ENCODE data around the gene ADGRB2.

Gene ADGRB2

DNA sequence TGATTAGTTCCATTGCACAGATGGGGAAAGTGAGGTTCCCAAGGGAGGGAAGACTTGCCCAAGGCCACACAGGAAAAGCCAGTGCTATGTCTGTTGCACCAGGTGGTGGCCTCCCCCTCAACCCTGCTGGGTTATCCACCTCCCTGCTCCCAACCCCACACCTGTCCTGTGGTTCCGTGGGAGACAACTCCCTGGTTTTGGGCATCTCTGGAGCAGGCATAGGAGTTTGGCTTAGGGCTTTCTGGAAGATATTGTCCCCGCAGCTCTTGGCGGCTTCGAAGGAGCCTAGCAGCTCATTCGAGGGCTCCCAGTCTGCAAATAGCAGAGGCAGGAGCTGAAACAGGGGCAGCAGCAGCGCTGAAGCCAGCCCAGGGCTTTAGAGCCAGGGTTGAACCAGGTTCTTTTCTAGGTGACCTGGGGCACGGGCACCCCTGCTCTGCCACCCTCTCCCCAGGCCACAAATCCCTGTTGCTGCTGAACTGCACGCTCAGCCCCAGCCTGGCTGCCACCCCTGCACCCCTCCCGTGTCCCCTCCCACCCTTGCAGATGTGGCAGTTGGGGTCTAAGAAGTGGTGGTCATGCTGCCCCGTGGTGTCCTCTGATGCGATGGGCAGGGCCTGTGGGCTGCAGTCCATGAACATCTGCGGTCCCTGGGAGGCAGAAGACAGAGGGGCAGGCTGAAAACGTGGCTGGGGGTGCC lies 29.6 kb upstream of the ADGRB2 start:
- DNase-seq = no peak

DNA sequence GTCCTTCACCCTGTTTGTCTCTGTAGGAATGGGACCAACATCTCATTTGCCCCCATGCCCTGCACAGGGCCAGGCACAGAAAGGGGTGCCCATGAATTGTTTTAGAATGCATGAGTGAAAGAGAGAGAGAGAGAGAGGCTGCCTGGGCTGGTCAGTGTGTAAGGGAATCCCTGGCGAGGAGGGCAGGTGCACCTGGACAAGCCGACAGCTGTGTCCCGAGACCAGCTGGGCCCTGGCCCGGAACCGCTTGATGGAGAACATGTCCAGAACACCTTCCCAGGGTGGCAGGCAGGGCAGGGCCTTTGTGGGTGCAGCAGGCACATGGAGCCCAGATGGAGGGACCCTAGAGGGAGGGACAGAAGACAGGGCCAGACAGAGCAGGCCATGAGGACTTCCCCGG lies 28.9 kb upstream of the ADGRB2 start:
- DNase-seq = no peak

DNA sequence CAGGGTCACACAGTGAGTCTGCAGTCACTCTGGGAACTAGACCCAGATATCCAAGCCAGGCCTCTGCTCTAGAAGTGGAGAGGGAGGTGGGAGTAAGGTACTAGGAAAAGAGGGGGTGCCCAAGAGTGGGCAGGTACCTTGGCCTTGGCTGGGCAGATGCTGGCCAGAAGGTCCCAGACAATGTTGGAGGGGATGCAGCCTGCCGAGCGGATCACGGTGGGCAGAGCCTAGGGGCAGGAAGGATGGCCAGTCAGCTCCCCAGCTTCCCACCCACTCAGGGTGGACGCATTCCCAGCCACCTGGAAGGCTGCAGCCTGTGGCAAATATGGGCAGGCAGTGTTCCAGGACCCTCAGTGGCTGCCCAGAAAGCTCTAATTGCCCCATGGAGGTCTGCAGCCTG lies 28.4 kb upstream of the ADGRB2 start:
- DNase-seq = no peak

DNA sequence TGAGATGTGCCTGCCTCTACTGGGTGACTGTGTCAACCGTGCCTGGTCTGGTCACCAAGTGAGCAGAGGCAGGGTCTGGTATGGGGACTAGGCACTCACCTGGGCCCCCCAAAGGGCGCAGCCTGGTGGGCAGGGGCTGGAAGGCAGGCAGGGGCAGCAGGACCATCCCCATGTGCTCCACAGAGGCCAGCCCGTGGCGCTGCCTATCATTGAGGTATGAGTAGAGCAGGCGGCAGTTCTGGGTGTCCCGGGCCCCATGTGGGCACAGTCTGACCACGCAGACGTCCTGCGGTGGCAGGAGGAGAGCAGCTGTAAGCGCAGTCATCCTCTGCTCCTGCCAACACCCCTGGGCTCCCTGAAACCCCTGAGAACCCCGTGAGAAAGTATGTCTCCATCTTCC lies 28.0 kb upstream of the ADGRB2 start:
- DNase-seq = no peak

DNA sequence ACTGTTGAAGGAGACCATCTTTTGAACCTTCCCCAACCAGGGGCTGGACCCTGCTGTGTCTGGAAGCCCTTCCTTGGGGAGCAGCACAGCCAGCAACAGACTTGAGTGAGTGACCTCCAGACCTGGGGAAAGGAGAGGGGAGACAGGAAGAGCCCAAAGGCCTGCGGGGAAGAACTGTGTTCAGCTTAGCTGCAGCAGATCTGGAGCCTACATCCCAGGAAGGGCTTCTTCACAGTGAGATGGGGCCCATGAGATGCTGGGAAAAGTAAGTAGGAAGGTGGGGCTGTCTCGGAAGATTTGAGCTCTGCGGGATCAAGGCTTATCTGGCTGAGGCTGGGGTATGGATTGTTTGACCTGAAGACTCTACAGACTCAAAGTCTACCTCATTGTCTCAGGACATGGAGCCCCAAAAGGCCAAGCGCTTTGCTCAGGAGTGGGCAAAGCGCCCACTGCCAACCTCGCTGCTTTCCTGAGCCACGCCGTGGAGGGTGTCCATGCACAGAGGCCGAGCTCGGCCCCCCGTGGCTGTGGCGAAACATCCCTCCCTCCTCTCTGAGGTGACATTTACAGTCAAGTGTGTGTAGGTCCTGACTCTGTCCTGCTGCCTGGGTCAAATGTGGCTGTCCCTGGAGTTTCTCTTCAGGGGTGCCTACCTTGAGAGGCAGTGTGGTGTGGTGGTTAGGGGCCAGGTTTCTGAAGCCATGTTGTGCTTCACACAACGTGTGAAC lies 27.2 kb upstream of the ADGRB2 start:
- DNase-seq = no peak

DNA sequence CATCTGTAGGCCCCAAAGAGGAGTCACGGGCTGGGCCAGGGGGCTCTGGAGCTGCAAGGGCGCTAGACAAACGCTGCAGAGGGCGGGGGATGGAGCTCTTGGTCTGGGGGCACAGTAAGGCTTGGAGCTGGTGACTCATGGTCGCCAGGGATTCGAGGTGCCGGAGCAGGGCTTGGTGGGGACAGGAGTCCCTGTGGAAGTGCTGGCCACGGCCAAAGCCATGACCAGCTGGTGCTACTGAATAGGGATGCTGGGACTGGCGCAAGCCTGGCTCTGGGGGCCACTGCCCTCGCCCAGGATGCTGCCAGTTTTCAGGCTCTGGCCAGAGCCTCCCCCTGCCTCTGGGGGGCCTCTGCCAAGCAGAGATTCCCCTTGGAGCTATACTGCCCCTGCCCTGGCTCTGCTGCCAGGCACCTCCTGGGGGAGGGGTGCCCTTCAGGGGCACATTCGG lies 26.5 kb upstream of the ADGRB2 start:
- no peak for DNase-seq

DNA sequence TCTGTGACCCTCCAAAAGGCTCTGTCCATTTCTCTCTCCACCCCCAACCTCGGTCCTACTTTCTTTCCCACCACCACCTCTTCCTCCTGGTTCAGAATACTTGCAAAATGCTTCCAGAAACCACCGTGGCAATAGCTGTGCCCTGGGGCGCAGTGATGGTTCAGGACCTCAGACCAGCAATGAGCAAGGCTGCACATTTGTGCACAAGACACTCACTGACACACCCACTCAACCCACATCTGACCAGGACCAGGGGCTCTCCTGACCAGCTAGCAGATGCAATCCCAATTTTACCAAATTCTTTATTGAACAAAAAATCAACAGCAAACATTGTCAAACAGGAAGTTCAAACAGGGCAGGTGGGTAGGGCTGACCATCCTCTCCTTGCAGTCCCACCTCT lies 26.0 kb upstream of the ADGRB2 start:
- no peak for DNase-seq

DNA sequence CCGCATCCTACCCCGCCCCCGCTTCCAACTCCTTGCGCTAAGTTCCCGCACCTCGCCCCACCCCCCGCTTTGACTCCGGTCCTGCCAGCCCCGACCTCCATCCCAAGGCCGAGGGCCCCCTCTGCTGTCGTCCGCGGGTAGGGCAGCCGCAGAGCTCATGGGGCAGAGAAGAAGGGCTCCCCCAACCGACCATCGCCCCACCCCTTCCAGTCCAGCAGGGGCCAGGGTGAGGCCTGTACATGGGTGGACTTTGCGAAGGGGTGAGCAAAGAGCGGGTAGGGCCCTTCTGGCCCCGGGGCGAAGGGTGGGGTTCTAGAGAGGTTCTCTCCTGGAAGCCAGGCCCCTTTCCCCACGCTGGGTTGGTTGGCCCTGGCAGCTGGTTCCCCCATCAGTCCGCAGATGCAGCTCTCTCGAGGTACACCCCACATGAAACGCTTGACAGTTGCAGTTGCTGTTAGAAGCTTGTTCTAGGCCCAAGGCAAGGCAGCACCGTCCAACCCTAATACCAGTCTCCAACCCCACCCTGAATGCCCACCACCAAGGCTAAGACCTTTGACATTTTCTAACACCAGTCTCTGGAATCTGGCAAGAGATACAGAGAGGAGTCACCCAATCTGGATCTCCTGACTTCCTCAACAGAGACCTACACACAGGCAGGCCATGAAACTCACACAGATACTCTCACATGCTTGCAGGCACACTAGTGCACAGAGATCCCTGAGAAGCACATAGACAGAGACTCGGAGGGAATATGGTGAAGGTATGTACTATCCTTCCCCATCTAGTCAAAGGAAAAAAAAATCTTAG lies 25.3 kb upstream of the ADGRB2 start:
- DNase-seq = peak; percentile 76 to 94 (median 90)

DNA sequence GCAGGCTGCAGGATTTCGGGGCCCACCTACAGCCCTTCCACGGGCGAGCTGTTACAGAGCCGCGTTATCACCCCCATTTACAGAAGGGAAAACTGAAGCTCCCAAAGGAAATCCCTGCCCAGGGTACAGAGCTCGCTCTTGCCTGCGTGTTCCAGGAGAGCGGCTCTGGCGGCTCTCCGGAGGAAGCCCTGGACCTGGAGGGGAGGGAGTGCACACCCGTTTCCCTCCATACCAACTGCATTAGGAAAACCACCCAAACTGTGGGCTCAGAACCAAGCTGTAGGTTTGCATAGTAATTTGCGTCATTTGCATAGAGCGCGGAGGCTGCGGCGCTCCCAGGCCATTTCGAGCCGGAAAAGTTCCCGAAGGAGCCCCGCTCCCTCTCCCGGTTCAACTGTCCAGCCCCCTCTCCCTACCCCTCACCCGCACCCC lies 24.7 kb upstream of the ADGRB2 start:
- DNase-seq = peak in 2 of 6 experiments; percentile 41 to 76

DNA sequence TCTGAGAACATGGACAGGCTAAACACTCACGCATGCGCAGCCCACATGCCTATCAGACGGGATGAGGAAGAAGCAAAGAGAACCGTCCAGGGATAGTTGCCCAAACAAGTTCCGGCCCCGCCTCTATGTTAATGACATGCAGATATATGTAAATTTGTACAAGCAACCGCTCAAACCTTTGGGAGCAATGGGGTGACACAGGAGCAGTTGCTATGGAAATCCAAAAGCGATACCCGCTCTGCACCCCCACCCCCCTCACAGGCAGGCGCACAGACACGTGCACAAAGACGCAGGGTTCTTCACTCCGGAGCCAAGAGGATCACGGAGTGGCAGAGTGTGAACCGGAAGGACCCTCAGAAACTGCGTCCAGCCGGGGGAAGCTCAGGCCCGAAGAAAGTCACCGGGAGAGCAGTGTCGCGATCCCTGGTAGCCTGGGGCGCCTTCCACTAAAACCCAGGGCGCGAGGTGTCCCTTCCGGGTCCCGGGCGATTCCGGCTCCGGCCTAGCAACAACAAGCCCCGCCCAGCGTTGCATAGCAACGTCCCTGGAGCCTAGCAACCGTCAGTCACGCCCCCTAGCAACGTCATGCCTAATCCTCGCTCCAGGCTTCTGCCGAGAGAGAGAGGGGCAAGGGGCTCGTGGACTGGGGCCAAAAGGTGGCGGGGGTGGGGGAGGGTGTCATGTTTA lies 24.1 kb upstream of the ADGRB2 start:
- DNase-seq = peak; percentile 73 to 84 (median 82)

DNA sequence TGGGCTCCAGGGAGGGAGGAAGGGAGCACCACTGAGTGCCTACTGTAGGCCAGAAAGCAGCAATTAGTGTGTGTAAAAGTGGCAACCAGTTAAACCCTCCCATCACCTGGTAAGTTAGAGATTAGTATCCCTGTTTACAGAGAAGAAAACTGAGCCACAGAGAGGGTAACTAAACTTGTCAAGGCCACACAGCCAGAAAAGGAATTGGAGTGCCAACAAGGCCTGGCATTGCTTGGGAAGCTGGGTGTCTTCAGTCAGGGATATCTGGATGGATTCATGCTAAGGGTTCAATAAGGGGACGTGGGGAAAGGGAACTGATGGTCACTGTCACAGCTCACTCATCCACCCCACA lies 23.6 kb upstream of the ADGRB2 start:
- DNase-seq = no peak

DNA sequence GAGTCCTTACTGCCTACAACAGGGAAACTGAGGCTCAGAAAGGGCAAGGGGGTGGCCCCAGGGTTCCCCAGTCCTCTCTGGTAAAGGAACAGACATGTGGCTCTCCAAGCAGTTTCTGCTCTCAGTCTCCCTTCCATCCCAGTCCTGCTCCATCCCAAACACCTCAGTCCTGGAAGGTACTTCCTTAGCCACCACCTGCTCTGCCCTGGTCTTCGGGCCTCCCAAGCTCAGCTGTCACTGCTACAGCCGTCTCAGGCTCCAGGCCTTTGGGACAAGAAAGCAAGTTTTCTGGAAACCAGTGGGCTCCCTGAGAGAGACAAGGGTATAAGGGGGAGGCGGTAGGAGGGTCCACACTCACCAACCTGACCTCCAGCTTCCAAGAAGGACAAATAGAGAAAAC lies 23.1 kb upstream of the ADGRB2 start:
- no peak for DNase-seq

DNA sequence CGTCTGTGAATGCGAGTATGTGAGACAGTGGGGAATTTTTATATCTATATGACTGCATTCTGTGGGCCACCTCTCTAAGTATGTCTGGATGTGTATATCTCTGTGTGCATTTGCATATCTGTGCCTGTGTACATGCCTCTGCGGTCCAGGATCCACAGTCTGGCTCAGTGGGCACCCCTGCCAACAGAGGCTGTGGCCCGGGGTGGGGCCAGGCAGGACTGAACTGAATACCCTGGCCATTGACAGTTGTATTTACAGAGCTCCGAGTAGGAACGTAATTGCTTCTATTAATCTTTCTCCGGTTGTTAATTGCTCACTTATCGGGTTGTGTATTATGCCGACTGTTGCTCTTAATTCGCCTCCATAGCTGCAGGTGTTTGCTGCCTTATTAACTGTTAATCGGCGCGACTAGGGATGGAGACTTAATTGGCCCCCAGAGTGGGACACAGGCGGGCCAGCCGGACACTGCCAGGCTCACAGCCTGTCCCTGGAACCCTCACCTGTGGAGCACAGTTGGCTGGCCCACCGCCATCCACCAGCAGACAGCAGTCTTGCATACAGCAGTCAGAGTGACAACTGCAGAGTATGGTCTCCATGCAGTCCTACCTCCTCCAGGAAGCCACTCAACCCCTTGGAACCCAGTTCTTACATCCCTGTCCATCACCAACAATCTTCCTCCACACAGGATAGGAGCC lies 22.4 kb upstream of the ADGRB2 start:
- DNase-seq = peak in 1 of 6 experiments; percentile 11

DNA sequence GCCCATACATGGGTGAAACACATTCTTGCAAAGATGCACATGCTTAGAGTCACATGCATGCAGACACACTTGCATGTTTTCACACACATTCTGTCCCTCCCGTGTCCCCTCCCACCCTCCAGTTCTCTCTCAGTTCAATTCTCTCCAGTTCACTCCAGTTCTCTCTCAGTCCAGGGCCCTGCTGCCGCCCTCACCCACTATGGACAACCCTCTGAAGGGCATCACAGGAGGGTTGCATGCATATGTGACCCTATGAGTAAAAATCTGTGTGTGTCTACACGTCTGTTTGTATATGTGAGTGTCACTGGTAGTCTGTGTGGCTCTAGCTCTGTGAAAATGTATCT lies 21.8 kb upstream of the ADGRB2 start:
- no peak for DNase-seq

DNA sequence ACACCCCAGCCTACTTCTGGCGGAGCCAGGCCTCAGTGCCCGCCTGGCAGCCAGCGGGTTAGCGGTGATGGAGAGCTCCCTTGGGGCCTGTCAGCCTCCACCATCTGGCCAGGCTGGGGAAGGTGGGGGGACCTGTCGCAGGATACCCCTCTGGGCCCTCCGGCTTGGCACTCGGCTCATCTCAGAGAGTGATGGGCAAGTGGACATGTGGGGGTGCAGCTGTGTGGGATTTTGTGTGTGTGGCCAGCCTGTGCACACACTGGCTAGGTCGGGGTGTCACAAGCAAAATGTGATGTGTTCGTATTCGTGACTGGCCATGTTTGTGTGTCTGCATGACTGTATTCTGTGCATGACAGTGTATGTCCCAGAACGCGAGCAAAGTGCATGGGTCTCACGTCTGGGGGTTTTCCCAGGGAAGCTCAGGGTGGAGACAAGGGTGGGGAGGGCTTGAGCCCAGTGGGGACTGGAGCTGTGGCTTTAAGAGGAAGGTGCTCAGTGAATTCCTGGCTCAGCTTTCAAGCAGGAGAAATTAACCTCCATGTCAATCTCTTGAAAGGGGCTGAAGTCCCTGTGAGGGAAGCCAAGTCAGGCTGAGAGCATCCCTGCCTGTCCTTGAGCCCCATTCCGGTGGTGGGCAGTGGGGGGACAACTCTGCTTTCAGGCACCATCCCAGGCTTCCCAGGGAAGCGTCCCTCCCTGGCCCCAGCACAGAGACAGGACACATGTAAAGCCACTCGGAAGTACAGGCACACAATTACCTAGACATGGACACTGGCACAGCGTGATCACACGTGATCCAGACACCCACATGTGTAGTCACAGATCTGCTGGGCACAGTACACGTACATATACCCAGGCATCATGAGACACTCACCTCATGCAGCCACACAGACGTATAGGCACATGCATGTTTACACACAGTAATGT lies 21.1 kb upstream of the ADGRB2 start:
- DNase-seq = no peak

DNA sequence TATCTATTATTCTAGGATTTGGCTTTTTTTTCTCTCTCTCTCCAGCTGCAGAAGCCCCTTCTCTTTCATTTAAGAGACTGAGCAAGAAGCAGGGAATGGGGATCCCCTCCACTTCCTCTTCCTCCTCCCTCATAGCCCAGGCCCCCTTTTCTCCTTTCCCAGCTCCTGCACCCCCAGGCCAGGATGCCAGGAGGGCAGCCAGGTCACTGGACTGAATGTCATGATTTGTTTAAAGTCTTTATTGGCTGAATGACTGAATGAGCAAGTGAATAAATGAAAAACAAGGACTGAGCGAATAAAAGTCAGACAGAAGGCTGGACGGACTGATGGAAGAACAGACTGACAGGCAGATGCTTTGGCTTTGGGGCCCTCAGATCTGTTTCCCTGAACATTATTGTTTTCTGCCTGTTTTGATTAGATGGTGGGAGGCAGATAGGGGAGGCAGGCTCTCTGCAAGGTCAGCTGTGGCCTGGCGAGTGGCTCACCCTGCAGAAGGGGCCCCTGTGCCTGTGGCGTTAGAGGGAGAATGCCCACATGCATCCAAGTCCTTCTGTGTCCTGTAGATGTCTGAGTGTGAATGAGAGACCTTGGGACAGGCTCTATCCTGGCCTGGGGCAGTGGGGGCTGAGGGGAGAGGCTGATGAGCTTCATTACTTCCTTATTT lies 20.3 kb upstream of the ADGRB2 start:
- no peak for DNase-seq

DNA sequence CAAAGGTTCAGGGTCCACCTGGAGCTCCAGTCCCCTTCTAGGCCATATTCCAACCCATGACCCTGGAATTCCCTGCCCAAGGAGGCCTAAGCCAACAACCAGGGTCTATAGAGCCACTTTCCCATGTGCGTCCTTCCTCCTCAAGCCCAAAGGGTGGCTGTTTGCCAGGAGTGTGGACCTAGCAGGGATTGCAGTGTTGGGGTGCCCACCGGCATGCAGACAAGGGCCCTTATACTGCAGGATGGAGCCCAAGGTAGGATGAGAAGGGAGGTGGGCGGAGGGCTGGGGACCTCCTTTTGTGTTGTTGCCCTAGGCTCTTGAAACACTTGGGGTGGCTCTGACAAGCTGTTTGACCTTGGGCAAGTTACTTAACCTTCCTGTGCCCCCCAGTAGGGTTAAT lies 19.7 kb upstream of the ADGRB2 start:
- DNase-seq = no peak

DNA sequence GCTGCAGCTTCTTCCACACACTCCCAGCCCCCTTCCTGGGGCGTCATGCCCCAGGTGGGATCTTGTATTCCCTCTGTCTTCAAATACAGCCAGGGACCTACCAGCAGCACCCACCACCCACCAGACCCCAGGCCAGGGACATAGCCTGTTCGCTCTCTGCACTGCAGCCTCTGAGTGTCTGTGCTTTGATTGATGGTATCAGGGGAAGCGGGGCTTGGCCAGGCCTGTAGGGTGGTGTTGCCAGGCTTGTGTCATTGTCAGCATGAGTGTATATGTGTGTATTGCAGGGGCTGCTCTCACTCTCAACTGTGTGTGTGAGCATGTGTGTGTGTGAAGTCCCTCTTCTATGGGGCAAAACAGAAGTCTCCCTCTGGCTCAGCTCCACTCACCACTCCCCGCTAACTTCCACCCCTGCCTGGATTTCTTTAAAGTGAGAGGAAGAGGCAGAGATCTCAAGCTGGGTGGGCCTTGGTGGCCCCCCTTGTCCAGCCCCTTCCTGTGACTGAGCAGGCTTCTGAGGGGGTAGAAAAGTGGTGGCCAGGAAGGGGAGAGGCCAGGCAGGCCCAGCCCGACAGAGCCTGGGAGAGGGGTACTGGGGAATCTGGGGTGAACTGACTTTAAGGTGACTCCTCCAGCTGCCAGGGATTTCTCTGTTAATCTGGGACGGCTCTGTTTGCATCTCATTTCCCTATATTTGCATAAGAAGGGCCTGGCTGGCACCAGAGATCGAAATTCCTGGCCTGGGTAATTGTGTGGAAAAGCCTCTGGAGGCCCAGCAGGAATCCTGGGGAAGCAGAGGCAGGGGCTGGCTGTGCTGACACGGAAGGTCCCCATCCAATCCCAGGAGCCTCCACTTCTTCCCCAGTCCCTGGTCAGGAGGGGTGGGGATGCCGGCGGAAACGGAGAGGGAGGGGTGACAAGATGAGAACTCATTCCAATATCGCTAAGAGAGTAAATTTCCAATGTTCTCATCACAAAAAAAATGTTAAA lies 18.6 kb upstream of the ADGRB2 start:
- no peak for DNase-seq

DNA sequence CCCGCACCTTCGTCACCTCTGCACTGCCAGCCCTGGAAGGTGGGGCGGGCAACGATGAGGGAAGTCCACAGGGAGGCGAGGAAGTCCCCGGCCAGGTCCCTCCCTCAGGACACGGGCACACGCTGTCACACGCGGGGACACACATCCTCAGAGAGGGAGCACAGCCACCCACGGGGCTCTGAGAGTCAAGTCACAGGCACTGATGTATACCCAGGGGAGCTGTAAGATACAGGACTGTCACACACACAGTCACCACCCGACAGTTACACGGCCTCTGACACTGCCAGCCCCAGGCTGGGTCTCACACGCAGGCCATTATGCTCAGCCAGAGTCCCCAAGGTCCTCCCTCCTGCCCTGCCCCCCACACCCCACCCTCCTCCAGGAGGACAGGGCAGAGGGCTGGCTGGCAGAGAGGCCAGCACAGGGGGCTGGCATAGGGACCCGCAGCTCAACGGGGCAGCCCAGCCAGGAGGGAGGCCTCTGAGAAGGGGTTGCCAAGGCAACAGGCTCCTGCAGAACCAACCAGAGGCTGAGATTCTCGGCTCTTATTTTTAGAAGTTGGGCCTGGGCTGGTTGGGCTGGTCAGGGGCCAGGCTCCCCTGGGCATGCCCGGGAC lies 17.7 kb upstream of the ADGRB2 start:
- no peak for DNase-seq

Measured in stimulated activated naive CD4-positive, alpha-beta T cell (primary cell).